Ascending aorta (tissue), 2 donors: ENCODE results near the gene MMP19. TPM values are rescaled to one million over a fixed set of nuclear protein-coding genes. Genes with fewer than 3 reads are reported as not detected.

ENCODE experiments used
- DNase-seq, 2 donors: peaks; one replicate each; pipeline ENCODE4 v3.0.0-alpha.2; 2019; ENCODE audit warnings: low spot score in 2 of 2
- H3K27ac ChIP-seq, 2 donors: fragments of 200-600 bp; sonication (generic); one replicate each; pipeline ENCODE4 v1.5.1; 2016 to 2017; ENCODE audit warnings: mild to moderate bottlenecking in 1 of 2
- H3K27me3 ChIP-seq: fragments of 200-600 bp; sonication (generic); one replicate; pipeline ENCODE4 v1.5.1; 2017
- H3K36me3 ChIP-seq, 2 donors: fragments of 200-600 bp; sonication (generic); one replicate each; pipeline ENCODE4 v1.5.1; 2016
- H3K4me1 ChIP-seq, 2 donors: fragments of 200-600 bp; sonication (generic); one replicate each; pipeline ENCODE4 v1.5.1; 2016 to 2017; ENCODE audit warnings: mild to moderate bottlenecking in 1 of 2
- H3K4me3 ChIP-seq, 2 donors: fragments of 200-600 bp; sonication (generic); one replicate each; pipeline ENCODE4 v1.5.1; 2016 to 2017; ENCODE audit warnings: mild to moderate bottlenecking in 1 of 2
- H3K9me3 ChIP-seq, 2 donors: fragments of 200-600 bp; sonication (generic); one replicate each; pipeline ENCODE4 v1.5.1; 2016
- CTCF ChIP-seq, 3 experiments: fragments of 200-600 bp in 2 of 3; fragments of 450-650 bp in 1 of 3; sonication (generic) in 2 of 3; IDR thresholded peaks; one replicate each; pipeline ENCODE4 v1.5.1; 2016 to 2019; ENCODE audit warnings: antibody characterized with exemption in 3 of 3, mild to moderate bottlenecking in 1 of 3, moderate library complexity in 1 of 3
- intact Hi-C: fragments of 100-400 bp; cut with DNase I; formaldehyde crosslinking; loops from one replicate; pipeline ENCODE4 v1.15.1; 2023
- total RNA-seq: library from RNA; depleted of rRNA; stranded (reverse); fragments of >200 nt; gene quantifications from one replicate; pipeline ENCODE4 v1.1.0, GENCODE V29; 2016

Gene MMP19
- total RNA-seq, 1 donor from 2014 or later: 37.5 TPM

- Histone ChIP-seq H3K27ac (peak overlapping the region; percentile 92 to 99), H3K4me3 (peak overlapping the region; percentile 75 to 99), H3K4me1 (peaks cover 8 to 29% of the 10 kb centered on the region in 2 donors), H3K36me3 (peaks cover under 1 to 2% of the 10 kb centered on the region in 2 donors), H3K9me3 (no peaks in the 10 kb centered on the region), H3K27me3 (no peaks in the 10 kb centered on the region)
- DNase-seq: peak in 1 of 2 donors; percentile 89
- TF ChIP-seq CTCF (IDR thresholded peaks at IDR 0.05): no peak
- intact Hi-C loops: loop anchor here (1.0 kb wide), 1 partner anchor 16 kb away; no protein-coding TSS in a partner anchor
Observed at GRCh38 chr12:55830601-55831446, 11.9 kb downstream of the MMP19 start.

GRCh38 chr12:55829967-55830600 is 12.7 kb downstream of the MMP19 start:
- Histone ChIP-seq H3K36me3 (no peaks in the 10 kb centered on the region), H3K27ac (peak overlapping the region; percentile 92 to 99), H3K27me3 (no peaks in the 10 kb centered on the region), H3K9me3 (no peaks in the 10 kb centered on the region), H3K4me1 (peaks cover 8 to 32% of the 10 kb centered on the region in 2 donors), H3K4me3 (peak overlapping the region; percentile 75 to 99)
- TF ChIP-seq CTCF (IDR thresholded peaks at IDR 0.05): no peak
- intact Hi-C loops: loop anchor here (1.0 kb wide), 3 partner anchors 12 to 97 kb away; partner anchors contain the start of genes ORMDL2 and PYM1
- peak in 1 of 2 donors; percentile 81 for DNase-seq

GRCh38 chr12:55828357-55828756 is 14.4 kb downstream of the MMP19 start:
- H3K27me3 ChIP-seq: no peaks in the 10 kb centered on the region
- peak in 1 of 2 donors; percentile 59 for DNase-seq
- H3K9me3 ChIP-seq: no peaks in the 10 kb centered on the region
- intact Hi-C loops: no loop called here
- H3K36me3 ChIP-seq: no peaks in the 10 kb centered on the region
- peak overlapping the region; percentile 89 to 93 for H3K27ac ChIP-seq
- H3K4me1 ChIP-seq: peaks cover 8 to 32% of the 10 kb centered on the region in 2 donors
- H3K4me3 ChIP-seq: peak overlapping the region; percentile 75 to 99
- no peak for TF ChIP-seq CTCF (IDR thresholded peaks at IDR 0.05)

DNA sequence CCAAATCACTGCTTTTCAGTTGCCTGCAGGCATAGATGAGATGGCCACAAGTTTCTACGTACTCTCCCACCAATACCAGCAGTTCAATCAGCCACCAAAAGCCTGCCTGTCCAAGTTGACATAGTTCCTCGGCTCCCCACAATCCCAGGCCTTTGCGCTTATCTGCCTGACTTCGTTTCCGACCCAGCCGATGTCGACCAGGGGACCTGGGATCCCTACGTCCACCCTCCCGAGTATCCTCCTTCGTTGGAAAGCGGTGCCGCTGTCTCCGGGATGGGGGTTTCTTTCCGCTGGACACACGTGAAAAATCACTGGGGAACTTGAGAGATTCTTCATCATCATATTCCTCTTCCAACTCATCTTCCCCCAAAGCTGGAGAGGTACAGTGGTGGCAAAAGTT is 14.9 kb downstream of the MMP19 start:
- no peaks in the 10 kb centered on the region for H3K9me3 ChIP-seq
- no peak for TF ChIP-seq CTCF (IDR thresholded peaks at IDR 0.05)

DNA sequence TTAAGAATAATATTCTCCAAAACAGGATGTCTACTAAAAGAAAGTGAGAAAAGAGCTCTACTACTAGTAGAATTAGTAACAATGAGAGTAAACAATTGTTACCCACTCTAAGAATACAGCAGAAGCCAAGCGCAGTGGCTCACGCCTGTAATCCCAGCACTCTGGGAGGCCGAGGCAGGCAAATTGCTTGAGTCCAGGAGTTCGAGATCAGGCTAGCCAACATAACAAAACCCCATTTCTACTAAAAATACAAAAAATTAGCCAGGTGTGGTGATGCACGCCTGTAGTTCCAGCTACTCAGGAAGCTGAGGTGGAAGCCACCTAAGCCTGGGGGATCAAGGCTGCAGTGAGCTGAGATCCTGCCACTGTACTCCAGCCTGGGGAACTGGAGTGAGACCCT is 18.0 kb downstream of the MMP19 start:
- H3K9me3 ChIP-seq: no peaks in the 10 kb centered on the region
- intact Hi-C loops: no loop called here
- no peak overlapping the region for H3K27ac ChIP-seq
- H3K27me3 ChIP-seq: no peaks in the 10 kb centered on the region
- peaks cover 8 to 28% of the 10 kb centered on the region in 2 donors for H3K4me1 ChIP-seq
- peaks cover 20 to 36% of the 10 kb centered on the region in 2 donors for H3K36me3 ChIP-seq
- no peak for TF ChIP-seq CTCF (IDR thresholded peaks at IDR 0.05)
- peak in 1 of 2 donors; percentile 21 for DNase-seq
- H3K4me3 ChIP-seq: no peak overlapping the region

More for the DNA sequence above, 14.9 kb downstream of the MMP19 start:
- intact Hi-C loops: no loop called here
- Histone ChIP-seq H3K4me3 (no peak overlapping the region), H3K4me1 (peaks cover 8 to 32% of the 10 kb centered on the region in 2 donors), H3K27me3 (no peaks in the 10 kb centered on the region), H3K36me3 (peaks cover under 1 to 5% of the 10 kb centered on the region in 2 donors), H3K27ac (peak overlapping the region; percentile 89 to 93)
- no peak for DNase-seq
